ENCODE data around the gene APOBEC3F.
"Not testable (repeated sequence)": the region's sequence is repeated elsewhere in the genome, so short reads cannot be mapped to it uniquely, and the experiment has no call there.

The APOBEC3F gene

GRCh38 chr22:39027717-39028116 lies 12.9 kb upstream of the APOBEC3F start:
- no peak for DNase-seq (ENCODE audit: low read depth, low spot score)

GRCh38 chr22:39028281-39028680 lies 12.4 kb upstream of the APOBEC3F start:
- DNase-seq (ENCODE audit: low read depth, low spot score): no peak

GRCh38 chr22:39029227-39029626 lies 11.4 kb upstream of the APOBEC3F start:
- DNase-seq (ENCODE audit: low read depth, low spot score): no peak

- DNase-seq (ENCODE audit: low read depth, low spot score): no peak
Observed at GRCh38 chr22:39030705-39031104, 10.0 kb upstream of the APOBEC3F start.

- not testable (repeated sequence) for DNase-seq (ENCODE audit: low read depth, low spot score)
Observed at GRCh38 chr22:39031434-39032295, 9.0 kb upstream of the APOBEC3F start.

- not testable (repeated sequence) for DNase-seq (ENCODE audit: low read depth, low spot score)
Observed at GRCh38 chr22:39037071-39037470, 3.6 kb upstream of the APOBEC3F start.

- DNase-seq (ENCODE audit: low read depth, low spot score): no peak
Observed at GRCh38 chr22:39039306-39040126, 1.1 kb upstream of the APOBEC3F start.

GRCh38 chr22:39040155-39040537 lies 518 bp upstream of the APOBEC3F start:
- not testable (repeated sequence) for DNase-seq (ENCODE audit: low read depth, low spot score)

GRCh38 chr22:39041908-39042307 lies 1.2 kb downstream of the APOBEC3F start:
- no peak for DNase-seq (ENCODE audit: low read depth, low spot score)

- not testable (repeated sequence) for DNase-seq (ENCODE audit: low read depth, low spot score)
Observed at GRCh38 chr22:39043063-39043462, 2.4 kb downstream of the APOBEC3F start.

GRCh38 chr22:39045136-39045535 lies 4.5 kb downstream of the APOBEC3F start:
- not testable (repeated sequence) for DNase-seq (ENCODE audit: low read depth, low spot score)

- DNase-seq (ENCODE audit: low read depth, low spot score): not testable (repeated sequence)
Observed at GRCh38 chr22:39049486-39049885, 8.8 kb downstream of the APOBEC3F start.

GRCh38 chr22:39051844-39052495 lies 11.3 kb downstream of the APOBEC3F start:
- DNase-seq (ENCODE audit: low read depth, low spot score): not testable (repeated sequence)

GRCh38 chr22:39055658-39056057 lies 15.0 kb downstream of the APOBEC3F start:
- DNase-seq (ENCODE audit: low read depth, low spot score): no peak

- not testable (repeated sequence) for DNase-seq (ENCODE audit: low read depth, low spot score)
Observed at GRCh38 chr22:39061290-39061689, 20.6 kb downstream of the APOBEC3F start.

- not testable (repeated sequence) for DNase-seq (ENCODE audit: low read depth, low spot score)
Observed at GRCh38 chr22:39061951-39062350, 21.3 kb downstream of the APOBEC3F start.

GRCh38 chr22:39063904-39064303 lies 23.2 kb downstream of the APOBEC3F start:
- not testable (repeated sequence) for DNase-seq (ENCODE audit: low read depth, low spot score)

GRCh38 chr22:39066442-39067276 lies 26.0 kb downstream of the APOBEC3F start:
- not testable (repeated sequence) for DNase-seq (ENCODE audit: low read depth, low spot score)

GRCh38 chr22:39068033-39068785 lies 27.5 kb downstream of the APOBEC3F start:
- DNase-seq (ENCODE audit: low read depth, low spot score): no peak

GRCh38 chr22:39070186-39070585 lies 29.5 kb downstream of the APOBEC3F start:
- DNase-seq (ENCODE audit: low read depth, low spot score): no peak
